Ovary (tissue), 9 donors: ENCODE results near the gene KPTN. TPM values are rescaled to one million over a fixed set of nuclear protein-coding genes. Genes with fewer than 3 reads are reported as not detected.
A peak's percentile ranks its signal among the peaks of the same experiment; 100 is the strongest.

ENCODE experiments used
- DNase-seq, 5 donors: peaks; one replicate each; pipeline ENCODE4 v3.0.0-alpha.2; 2019 to 2020
- H3K27ac ChIP-seq, 2 donors: fragments of 200-600 bp; one replicate each; pipeline versions ENCODE4 v1.5.1 to v1.8.0; 2019 to 2022
- H3K27me3 ChIP-seq: fragments of 200-600 bp; one replicate; pipeline ENCODE4 v1.8.0; 2022
- H3K36me3 ChIP-seq: fragments of 200-600 bp; sonication (generic); one replicate; pipeline ENCODE4 v1.5.1; 2019
- H3K4me1 ChIP-seq: one replicate; pipeline ENCODE4 v1.8.1; 2013; ENCODE audit warnings: mild to moderate bottlenecking, moderate library complexity; ENCODE audit not compliant: insufficient read depth
- H3K4me3 ChIP-seq: fragments of 200-600 bp; sonication (generic); one replicate; pipeline ENCODE4 v1.5.1; 2017
- H3K9me3 ChIP-seq, 2 donors: fragments of 200-600 bp in 1 of 2; sonication (generic) in 1 of 2; one replicate each; pipeline versions ENCODE4 v1.5.1 to v1.8.1; 2013 to 2019; ENCODE audit warnings: mild to moderate bottlenecking in 1 of 2, moderate library complexity in 1 of 2
- EP300 ChIP-seq: sonication (generic); formaldehyde crosslinking; IDR thresholded peaks from one replicate; pipeline ENCODE4 v1.6.1; 2017; ENCODE audit warnings: antibody characterized with exemption
- POLR2A ChIP-seq: fragments of 450-650 bp; IDR thresholded peaks from one replicate; pipeline ENCODE4 v1.6.1; 2017; ENCODE audit warnings: antibody characterized with exemption, mild to moderate bottlenecking, moderate library complexity
- WGBS, 3 donors: extraction: QIAGEN DNeasy Blood & Tissue Kit in 1 of 3; methylation state at CpG; one replicate each; pipeline versions ENCODE4 v1.1.5 to v1.1.7; 2013 to 2017; 5-methylcytosine and 5-hydroxymethylcytosine counted together
- intact Hi-C, 4 donors: fragments of 100-400 bp; cut with DNase I; formaldehyde crosslinking; loops; one replicate each; pipeline versions ENCODE4 v1.11.0 to v1.15.1; 2022 to 2023
- polyA plus RNA-seq, 2 donors: library from polyadenylated mRNA; stranded (reverse); fragments of 200-250 nt in 1 of 2; fragments of 350-450 nt in 1 of 2; fragmentation: Illumina TruSeq in 1 of 2; extraction: RNeasy Lipid Tissue Mini Kit (QIAGEN cat#74804) in 1 of 2; gene quantifications; one replicate each; pipeline ENCODE4 v1.2.3, GENCODE V29; 2013 to 2014
- total RNA-seq, 7 donors: library from RNA; depleted of rRNA in 2 of 7; stranded (reverse); fragments of >200 nt in 2 of 7; fragmentation: NEBNext Ultra II Directional in 3 of 7; extraction: Animal tissue kit (Norgen Biotek cat#: 25700) in 3 of 7; gene quantifications; one replicate each; pipeline versions ENCODE4 v1.1.0 to v1.2.4, GENCODE V29; 2016 to 2023
- TF ChIP-seq, protein P1 (sequence below), 3 donors: fragments of 450-650 bp in 2 of 3; fragments of 200-600 bp in 1 of 3; IDR thresholded peaks; one replicate each; pipeline versions ENCODE4 v1.5.1 to v1.8.0; 2016 to 2022; ENCODE audit warnings: antibody characterized with exemption in 3 of 3, mild to moderate bottlenecking in 1 of 3
- donor health status: DM: no; HTN: no; CAD: no; lungs with moderate emphysema.
- donor health status: DM: no; HTN: no; CAD: no.
- donor health status: Bipolar disorder and iron deficiency.
- donor health status: DM: yes; HTN: yes; CAD: no.
- donor health status: DM: no; HTN: no; CAD: no.
- donor health status: DM: yes; HTN: yes; CAD: no.

KPTN gene
- total and polyA plus RNA-seq, 9 donors = 2.8 to 5.5 (median 4.4) TPM

DNA sequence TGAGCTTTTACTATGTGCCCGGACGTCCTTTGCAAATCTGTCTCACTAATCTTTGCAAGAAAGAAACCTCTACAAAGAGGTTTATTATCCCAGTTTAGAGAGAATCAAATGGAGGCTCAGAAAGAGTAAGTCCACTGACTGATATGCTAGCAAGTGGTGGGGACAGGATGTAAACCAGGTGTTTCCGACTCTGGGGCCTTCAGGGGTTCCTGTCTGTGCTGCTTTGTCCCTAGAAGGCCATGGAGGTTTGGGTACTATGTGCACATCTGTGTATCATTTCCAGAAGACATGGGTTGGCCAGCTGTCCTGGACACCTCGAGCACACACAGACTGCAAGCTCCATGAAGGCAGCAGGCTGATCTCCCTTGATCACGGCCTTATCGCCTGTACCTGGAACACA, 1.2 kb upstream of the KPTN start:
- H3K27ac ChIP-seq = peak overlapping the region in 1 of 2 donors; percentile 3
- DNase-seq = peak in 1 of 5 donors; percentile 10
- intact Hi-C loops = no loop called here

DNA sequence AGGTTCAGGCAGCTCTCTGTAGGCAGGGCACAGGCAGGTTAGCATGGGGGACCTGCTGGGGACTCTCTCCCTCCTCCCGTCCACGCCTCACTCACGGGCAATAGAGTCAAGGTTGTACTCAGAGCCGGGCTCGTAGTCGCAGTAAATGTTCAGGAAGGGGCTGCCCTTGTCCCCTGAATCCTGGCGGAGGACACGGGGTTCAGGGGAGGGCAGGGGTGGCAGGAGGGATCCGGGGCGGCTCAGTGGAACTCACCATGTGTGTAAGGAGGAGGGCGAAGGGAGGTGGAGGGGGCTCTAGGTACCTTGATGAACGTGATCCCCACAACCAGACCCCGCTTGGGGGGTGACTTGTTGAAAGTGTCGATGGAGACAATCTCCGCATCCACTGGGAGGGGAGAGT, 819 bp downstream of the KPTN start:
- peak in 1 of 5 donors; percentile 40 for DNase-seq
- Histone ChIP-seq H3K4me3 (no peak overlapping the region), H3K4me1 (peaks cover 3% of the 10 kb centered on the region), H3K9me3 (no peaks in the 10 kb centered on the region), H3K27ac (no peak overlapping the region), H3K27me3 (no peaks in the 10 kb centered on the region), H3K36me3 (no peaks in the 10 kb centered on the region)
- intact Hi-C loops = no loop called here
- WGBS, 3 donors = 79 to 84% (median 82%) methylated on average over 15 of the region's 15 CpGs
- TF ChIP-seq EP300 (no peak), POLR2A (no peak)
- TF ChIP-seq, protein P1, sequence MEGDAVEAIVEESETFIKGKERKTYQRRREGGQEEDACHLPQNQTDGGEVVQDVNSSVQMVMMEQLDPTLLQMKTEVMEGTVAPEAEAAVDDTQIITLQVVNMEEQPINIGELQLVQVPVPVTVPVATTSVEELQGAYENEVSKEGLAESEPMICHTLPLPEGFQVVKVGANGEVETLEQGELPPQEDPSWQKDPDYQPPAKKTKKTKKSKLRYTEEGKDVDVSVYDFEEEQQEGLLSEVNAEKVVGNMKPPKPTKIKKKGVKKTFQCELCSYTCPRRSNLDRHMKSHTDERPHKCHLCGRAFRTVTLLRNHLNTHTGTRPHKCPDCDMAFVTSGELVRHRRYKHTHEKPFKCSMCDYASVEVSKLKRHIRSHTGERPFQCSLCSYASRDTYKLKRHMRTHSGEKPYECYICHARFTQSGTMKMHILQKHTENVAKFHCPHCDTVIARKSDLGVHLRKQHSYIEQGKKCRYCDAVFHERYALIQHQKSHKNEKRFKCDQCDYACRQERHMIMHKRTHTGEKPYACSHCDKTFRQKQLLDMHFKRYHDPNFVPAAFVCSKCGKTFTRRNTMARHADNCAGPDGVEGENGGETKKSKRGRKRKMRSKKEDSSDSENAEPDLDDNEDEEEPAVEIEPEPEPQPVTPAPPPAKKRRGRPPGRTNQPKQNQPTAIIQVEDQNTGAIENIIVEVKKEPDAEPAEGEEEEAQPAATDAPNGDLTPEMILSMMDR (IDR thresholded peaks at IDR 0.05) = no peak

More for the DNA sequence above, 1.2 kb upstream of the KPTN start:
- peaks cover 3% of the 10 kb centered on the region for H3K4me1 ChIP-seq
- H3K27me3 ChIP-seq = no peaks in the 10 kb centered on the region
- H3K4me3 ChIP-seq = no peak overlapping the region
- no peaks in the 10 kb centered on the region for H3K36me3 ChIP-seq
- H3K9me3 ChIP-seq = no peaks in the 10 kb centered on the region
- 79 to 88% (median 81%) methylated on average over 6 of the region's 6 CpGs for WGBS, 3 donors
- TF ChIP-seq EP300 (no peak), POLR2A (no peak)
- TF ChIP-seq, protein P1 (IDR thresholded peaks at IDR 0.05) = no peak

DNA sequence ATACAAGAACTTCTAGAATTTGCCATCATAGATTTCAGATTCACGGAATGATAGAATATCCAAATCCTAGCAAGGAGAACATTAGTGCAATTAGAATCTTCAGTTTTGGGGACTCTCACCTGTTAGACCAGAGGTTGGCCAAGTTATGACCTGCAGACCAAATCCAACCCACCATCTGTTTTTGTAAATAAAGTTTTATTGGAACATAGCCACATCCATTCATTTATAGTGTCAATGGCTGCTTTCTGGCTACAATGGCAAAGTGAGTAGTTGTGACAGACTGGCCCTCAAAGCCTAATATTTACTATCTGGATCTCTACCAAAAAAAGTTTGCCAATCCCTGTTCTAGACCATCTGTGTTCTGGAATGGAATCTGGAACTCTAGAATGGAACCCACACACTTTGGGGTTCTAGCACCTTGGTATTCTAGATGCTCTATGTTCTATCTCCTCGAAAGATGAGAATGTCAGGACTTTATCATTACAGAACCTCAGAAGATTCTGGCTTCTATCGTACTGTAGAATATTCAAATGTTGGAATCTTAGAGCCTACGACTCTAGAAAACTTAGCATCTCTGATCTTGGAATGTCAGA, 2.5 kb downstream of the KPTN start:
- Histone ChIP-seq H3K4me3 (no peak overlapping the region), H3K4me1 (peaks cover 3% of the 10 kb centered on the region), H3K27ac (no peak overlapping the region), H3K27me3 (no peaks in the 10 kb centered on the region), H3K36me3 (no peaks in the 10 kb centered on the region), H3K9me3 (no peaks in the 10 kb centered on the region)
- WGBS, 3 donors = 87 to 94% (median 91%) methylated on average over 4 of the region's 4 CpGs
- intact Hi-C loops = no loop called here
- DNase-seq = no peak
- TF ChIP-seq POLR2A (no peak), EP300 (no peak)
- TF ChIP-seq, protein P1 (IDR thresholded peaks at IDR 0.05) = no peak

DNA sequence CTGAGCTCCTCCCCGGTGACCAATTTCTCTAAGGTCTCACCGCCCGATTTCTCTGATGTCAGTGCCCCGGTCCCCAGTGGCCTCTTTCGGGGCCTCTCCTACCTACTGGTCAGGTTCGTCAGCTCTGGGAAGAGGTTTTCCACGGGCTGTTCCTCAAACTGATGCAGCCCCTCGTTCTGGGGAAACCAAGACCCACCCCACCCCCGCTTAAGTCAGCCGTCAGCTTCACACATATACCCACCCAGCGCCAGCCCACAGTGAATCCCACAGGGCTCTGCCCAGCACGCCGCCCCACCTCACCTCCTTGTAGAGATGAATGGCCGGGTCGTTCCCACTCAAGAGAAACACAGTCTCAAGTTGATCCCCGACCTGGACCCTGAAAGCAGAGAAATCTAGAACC, 3.4 kb downstream of the KPTN start:
- Histone ChIP-seq H3K27ac (no peak overlapping the region), H3K4me3 (no peak overlapping the region), H3K9me3 (no peaks in the 10 kb centered on the region), H3K36me3 (no peaks in the 10 kb centered on the region), H3K27me3 (no peaks in the 10 kb centered on the region), H3K4me1 (peaks cover 3% of the 10 kb centered on the region)
- intact Hi-C loops = no loop called here
- WGBS, 3 donors = 81 to 86% (median 84%) methylated on average over 16 of the region's 16 CpGs
- DNase-seq = no peak
- TF ChIP-seq POLR2A (no peak), EP300 (no peak)
- TF ChIP-seq, protein P1 (IDR thresholded peaks at IDR 0.05) = no peak
